Measurements from ENCODE around the gene GPATCH1.

DNA sequence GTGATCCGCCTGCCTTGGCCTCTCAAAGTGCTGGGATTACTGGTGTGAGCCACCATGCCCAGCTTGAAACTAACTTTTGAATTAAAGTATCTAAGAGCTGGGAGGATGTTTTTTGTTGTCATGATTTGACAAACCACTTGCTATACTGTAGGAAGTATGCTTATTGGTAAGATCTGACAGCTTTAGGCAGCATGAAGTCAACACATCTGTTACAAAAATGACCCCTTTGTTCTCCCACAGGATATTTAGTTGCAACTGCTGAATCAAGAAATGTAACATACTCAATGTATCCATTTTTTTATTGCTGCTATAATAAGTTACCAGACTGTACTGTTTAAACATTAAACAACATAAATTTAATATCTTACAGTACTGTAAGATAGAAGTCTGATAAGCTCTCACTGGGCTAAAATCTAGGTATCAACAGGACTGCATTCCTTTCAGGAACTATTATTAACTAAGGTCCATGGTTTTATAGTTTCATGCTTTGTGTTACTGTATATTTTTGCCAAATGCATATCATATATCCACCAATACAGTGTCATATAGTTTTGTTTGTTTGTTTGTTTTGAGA lies 90.3 kb downstream of the GPATCH1 start:
- TF ChIP-seq CTCF (IDR thresholded peaks at IDR 0.05) (no peak), POLR2A (IDR thresholded peaks at IDR 0.05) (no peak)

All from esophagus squamous epithelium (tissue), 4 donors.